Keratinocyte (primary cell): ENCODE measurements around the gene PLD2. TPM values are rescaled to one million over a fixed set of nuclear protein-coding genes. Genes with fewer than 3 reads are reported as not detected.

Experiments used
- DNase-seq: peaks from one replicate; pipeline ENCODE4 v3.0.0-alpha.2; 2011; ENCODE audit warnings: low read depth, missing footprints, low spot score
- FAIRE-seq: peaks from 2 replicates; lab custom pipeline; 2011; peaks lifted over from hg19 to GRCh38; lab: Jason Lieb, UNC
- H2AFZ ChIP-seq: 2 replicates; pipeline ENCODE4 v1.6.0; 2012; ENCODE audit warnings: low read length, control low read depth, inconsistent platforms; ENCODE audit not compliant: control insufficient read depth
- H3K27ac ChIP-seq: 2 replicates; pipeline ENCODE4 v1.5.1; 2011; ENCODE audit warnings: low read length; ENCODE audit not compliant: control insufficient read depth, insufficient read depth
- H3K27me3 ChIP-seq: 3 replicates; pipeline ENCODE4 v1.6.0; 2011; ENCODE audit warnings: low read length; ENCODE audit not compliant: control insufficient read depth, insufficient read depth; ENCODE audit errors: extremely low read depth
- H3K36me3 ChIP-seq, 2 experiments: 2 replicates in 1 of 2; 3 replicates in 1 of 2; pipeline ENCODE4 v1.5.1; 2011; ENCODE audit warnings: low read length in 2 of 2, mild to moderate bottlenecking in 1 of 2; ENCODE audit not compliant: control insufficient read depth in 2 of 2, insufficient read depth in 2 of 2; ENCODE audit errors: extremely low read depth in 1 of 2
- H3K4me1 ChIP-seq: 3 replicates; pipeline ENCODE4 v1.5.1; 2011; ENCODE audit warnings: low read length; ENCODE audit not compliant: control insufficient read depth, insufficient read depth; ENCODE audit errors: extremely low read depth
- H3K4me2 ChIP-seq: 3 replicates; pipeline ENCODE4 v1.6.0; 2011; ENCODE audit warnings: low read depth, low read length; ENCODE audit not compliant: control insufficient read depth, insufficient read depth; ENCODE audit errors: extremely low read depth
- H3K4me3 ChIP-seq, 3 experiments: fragments of 200-600 bp in 1 of 3; sonication (generic) in 1 of 3; 2 replicates in 2 of 3; 3 replicates in 1 of 3; pipeline ENCODE4 v1.5.1; 2011 to 2016; ENCODE audit warnings: low read length in 3 of 3, mild to moderate bottlenecking in 3 of 3, control low read depth in 2 of 3, inconsistent platforms in 1 of 3, low read depth in 1 of 3, mixed read lengths in 1 of 3, mixed run types in 1 of 3, moderate library complexity in 1 of 3; ENCODE audit not compliant: control insufficient read depth in 2 of 3, insufficient read depth in 2 of 3; ENCODE audit errors: extremely low read depth in 1 of 3
- H3K79me2 ChIP-seq: 2 replicates; pipeline ENCODE4 v1.6.0; 2012; ENCODE audit warnings: low read length; ENCODE audit not compliant: control insufficient read depth, insufficient read depth
- H3K9ac ChIP-seq: 3 replicates; pipeline ENCODE4 v1.6.0; 2011; ENCODE audit warnings: low read length; ENCODE audit not compliant: control insufficient read depth, insufficient read depth; ENCODE audit errors: extremely low read depth
- H3K9me1 ChIP-seq: 3 replicates; pipeline ENCODE4 v1.6.0; 2011; ENCODE audit warnings: low read length; ENCODE audit not compliant: control insufficient read depth, insufficient read depth; ENCODE audit errors: extremely low read depth
- H3K9me3 ChIP-seq: 2 replicates; pipeline ENCODE4 v1.5.1; 2012; ENCODE audit warnings: low read depth, low read length; ENCODE audit not compliant: control insufficient read depth
- H4K20me1 ChIP-seq: 3 replicates; pipeline ENCODE4 v1.6.0; 2011; ENCODE audit warnings: low read length; ENCODE audit not compliant: control insufficient read depth, insufficient read depth; ENCODE audit errors: extremely low read depth
- CTCF ChIP-seq, 3 experiments: IDR thresholded peaks in 1 of 3; conservative IDR thresholded peaks in 1 of 3; optimal IDR thresholded peaks in 1 of 3; 2 replicates in 2 of 3; 3 replicates in 1 of 3; pipeline versions ENCODE3 to v1.5.1; 2011; ENCODE audit warnings: low read length in 3 of 3, mild to moderate bottlenecking in 3 of 3, moderate library complexity in 2 of 3, control low read depth in 1 of 3, inconsistent platforms in 1 of 3; ENCODE audit not compliant: insufficient read depth in 2 of 3; ENCODE audit errors: extremely low read depth in 1 of 3
- EZH2 ChIP-seq: IDR thresholded peaks from one replicate; pipeline ENCODE4 v1.6.1; 2012; ENCODE audit warnings: inconsistent platforms, mild to moderate bottlenecking, low read length, moderate library complexity
- dilution Hi-C: fragments of 300-500 bp; cut with MboI; formaldehyde crosslinking; loops from one replicate; pipeline ENCODE4 v1.7.0; 2020; ENCODE audit warnings: low sequenced_read_pairs; ENCODE audit not compliant: extremely low pct_ligation_motif_present
- polyA plus RNA-seq, 5 experiments: library from polyadenylated mRNA; depleted of rRNA in 3 of 5; stranded (reverse) in 3 of 5; stranded (forward) in 1 of 5; unstranded in 1 of 5; fragments of >200 nt; gene quantifications; 1 replicate in 1 of 5; 2 replicates in 3 of 5; 3 replicates in 1 of 5; pipeline versions ENCODE4 v1.2.1 to v1.2.3, GENCODE V29; 2011 to 2012; ENCODE audit warnings: missing spikeins in 2 of 5, low read depth in 1 of 5, low replicate concordance in 1 of 5

The PLD2 gene
- polyA plus RNA-seq, 1 donor (not counting 4 experiments of a cell fraction or from before 2014, with no cell fraction given): 33.3 TPM

GRCh38 chr17:4795168-4795567, 11.8 kb upstream of the PLD2 start:
- Histone ChIP-seq H3K27ac (no peak overlapping the region), H3K4me1 (peaks cover 13% of the 10 kb centered on the region), H3K9me1 (no peaks in the 10 kb centered on the region), H4K20me1 (no peaks in the 10 kb centered on the region), H2AFZ (peak overlapping the region; percentile 68), H3K9ac (no peak overlapping the region), H3K9me3 (no peaks in the 10 kb centered on the region), H3K36me3 (peaks cover 6% of the 10 kb centered on the region in 2 experiments), H3K79me2 (peaks cover 17% of the 10 kb centered on the region), H3K4me3 (no peak overlapping the region), H3K27me3 (no peaks in the 10 kb centered on the region), H3K4me2 (peak overlapping the region; percentile 44)
- dilution Hi-C loops: no loop called here
- FAIRE-seq: no peak
- TF ChIP-seq EZH2 (no peak), CTCF (optimal IDR thresholded peaks at IDR 0.05 in 1 of 3, IDR thresholded peaks at IDR 0.05 in 1 of 3, conservative IDR thresholded peaks at IDR 0.05 in 1 of 3; ENCODE audit: extremely low read depth in 1 of 3, insufficient read depth in 2 of 3, low read length in 3 of 3) (no peak)
- DNase-seq: no peak

GRCh38 chr17:4796552-4796920, 10.4 kb upstream of the PLD2 start:
- Histone ChIP-seq H3K27me3 (no peaks in the 10 kb centered on the region), H3K4me3 (peak overlapping the region; percentile 92 to 99 (median 94)), H3K36me3 (peaks cover 6% of the 10 kb centered on the region in 2 experiments), H3K9me1 (no peaks in the 10 kb centered on the region), H3K27ac (peak overlapping the region; percentile 89), H3K9me3 (no peaks in the 10 kb centered on the region), H3K4me2 (peak overlapping the region; percentile 91), H4K20me1 (no peaks in the 10 kb centered on the region), H3K79me2 (peaks cover 17% of the 10 kb centered on the region), H3K4me1 (peaks cover 7% of the 10 kb centered on the region), H3K9ac (peak overlapping the region; percentile 92), H2AFZ (peak overlapping the region; percentile 86)
- TF ChIP-seq EZH2: no peak
- TF ChIP-seq CTCF (optimal IDR thresholded peaks at IDR 0.05 in 1 of 3, IDR thresholded peaks at IDR 0.05 in 1 of 3, conservative IDR thresholded peaks at IDR 0.05 in 1 of 3; ENCODE audit: extremely low read depth in 1 of 3, insufficient read depth in 2 of 3, low read length in 3 of 3): no peak
- DNase-seq (no peak), FAIRE-seq (peak; percentile 39)
- dilution Hi-C loops: no loop called here
